Body of pancreas (tissue), 4 donors: ENCODE data around the gene CCDC184. TPM values are rescaled to one million over a fixed set of nuclear protein-coding genes. Genes with fewer than 3 reads are reported as not detected.

ENCODE experiments used
- ATAC-seq: fragments of 150-250 bp; one replicate; pipeline ENCODE4 v1.9.1; 2016
- DNase-seq, 4 donors: peaks; one replicate each; pipeline ENCODE4 v3.0.0-alpha.2; 2019
- H3K27ac ChIP-seq, 4 donors: fragments of 200-600 bp; sonication (generic); 1 replicate in 3 of 4; 2 replicates in 1 of 4; pipeline versions ENCODE4 v1.5.1 to v1.6.1; 2016 to 2019; ENCODE audit warnings: mild to moderate bottlenecking in 1 of 4, mixed read lengths in 1 of 4, moderate library complexity in 1 of 4
- H3K27me3 ChIP-seq, 2 donors: fragments of 200-600 bp; sonication (generic); one replicate each; pipeline ENCODE4 v1.6.0; 2016; ENCODE audit warnings: mild to moderate bottlenecking in 1 of 2
- H3K36me3 ChIP-seq, 2 donors: fragments of 200-600 bp; sonication (generic); replicated peaks in 1 of 2; 2 replicates each; pipeline ENCODE4 v1.5.1; 2016; ENCODE audit warnings: low read depth in 2 of 2; ENCODE audit not compliant: insufficient read depth in 1 of 2
- H3K4me1 ChIP-seq: fragments of 200-600 bp; sonication (generic); one replicate; pipeline ENCODE4 v1.6.0; 2016
- H3K4me3 ChIP-seq, 2 donors: fragments of 200-600 bp; sonication (generic); 1 replicate in 1 of 2; 2 replicates in 1 of 2; pipeline ENCODE4 v1.5.1; 2016 to 2019
- H3K9me3 ChIP-seq, 3 donors: fragments of 200-600 bp; sonication (generic); 1 replicate in 2 of 3; 2 replicates in 1 of 3; pipeline ENCODE4 v1.5.1; 2016
- CTCF ChIP-seq, 7 experiments: fragments of 450-650 bp in 4 of 7; fragments of 200-600 bp in 3 of 7; sonication (generic) in 3 of 7; IDR thresholded peaks; one replicate each; pipeline ENCODE4 v1.5.1; 2016 to 2019; ENCODE audit warnings: antibody characterized with exemption in 7 of 7
- POLR2A ChIP-seq, 3 donors: fragments of 450-650 bp; IDR thresholded peaks; one replicate each; pipeline ENCODE4 v1.6.1; 2016; ENCODE audit warnings: antibody characterized with exemption in 3 of 3, mild to moderate bottlenecking in 2 of 3
- whole genome bisulfite sequencing, 2 donors: methylation state at CpG; one replicate each; pipeline ENCODE4 v1.1.5; 2017; 5-methylcytosine and 5-hydroxymethylcytosine counted together
- intact Hi-C: fragments of 100-400 bp; cut with DNase I; formaldehyde crosslinking; loops from one replicate; pipeline ENCODE4 v1.15.1; 2023
- total RNA-seq, 2 donors: library from RNA; depleted of rRNA; stranded (reverse); fragments of >200 nt; gene quantifications; one replicate each; pipeline ENCODE4 v1.1.0, GENCODE V29; 2016

Gene CCDC184
- total RNA-seq, 2 donors from 2014 or later: 0.26 TPM; not detected in 1

GRCh38 chr12:48165089-48165981 lies 18.1 kb upstream of the CCDC184 start:
- intact Hi-C loops: no loop called here
- ATAC-seq (peak; percentile 60), DNase-seq (peak in 1 of 4 donors; percentile 26)
- Histone ChIP-seq H3K36me3 (no peaks in the 10 kb centered on the region), H3K4me3 (no peak overlapping the region), H3K27me3 (no peaks in the 10 kb centered on the region), H3K9me3 (no peaks in the 10 kb centered on the region), H3K27ac (no peak overlapping the region), H3K4me1 (no peaks in the 10 kb centered on the region)
- WGBS, 2 donors: 8 to 16% methylated on average over 2 of the region's 2 CpGs
- no peak for TF ChIP-seq POLR2A (IDR thresholded peaks at IDR 0.05)
- TF ChIP-seq CTCF (IDR thresholded peaks at IDR 0.05): peak in 6 of 7 experiments; percentile 81 to 87 (median 84)

- TF ChIP-seq CTCF (IDR thresholded peaks at IDR 0.05) (no peak), POLR2A (IDR thresholded peaks at IDR 0.05) (no peak)
- 71 to 78% methylated on average over 16 to 19 of the region's 19 CpGs for WGBS, 2 donors
- no peaks in the 10 kb centered on the region for H3K4me1 ChIP-seq
- DNase-seq (no peak), ATAC-seq (no peak)
- no peaks in the 10 kb centered on the region for H3K9me3 ChIP-seq
- H3K27me3 ChIP-seq: no peaks in the 10 kb centered on the region
- no peaks in the 10 kb centered on the region for H3K36me3 ChIP-seq
- H3K27ac ChIP-seq: no peak overlapping the region
- intact Hi-C loops: no loop called here
- H3K4me3 ChIP-seq: no peak overlapping the region
Measured at GRCh38 chr12:48169011-48169410, 14.4 kb upstream of the CCDC184 start.

- H3K9me3 ChIP-seq: no peaks in the 10 kb centered on the region
- H3K27ac ChIP-seq: peak overlapping the region in 1 of 4 donors; percentile 14
- intact Hi-C loops: no loop called here
- no peak overlapping the region for H3K4me3 ChIP-seq
- no peaks in the 10 kb centered on the region for H3K27me3 ChIP-seq
- WGBS, 2 donors: 57 to 62% methylated on average over 3 of the region's 3 CpGs
- DNase-seq: no peak
- H3K36me3 ChIP-seq: no peaks in the 10 kb centered on the region
- no peak for ATAC-seq
- peaks cover 6% of the 10 kb centered on the region for H3K4me1 ChIP-seq
- TF ChIP-seq CTCF (IDR thresholded peaks at IDR 0.05) (no peak), POLR2A (IDR thresholded peaks at IDR 0.05) (no peak)
Measured at GRCh38 chr12:48175613-48176416, 7.6 kb upstream of the CCDC184 start.

GRCh38 chr12:48176417-48176751 lies 7.1 kb upstream of the CCDC184 start:
- TF ChIP-seq CTCF (IDR thresholded peaks at IDR 0.05) (no peak), POLR2A (IDR thresholded peaks at IDR 0.05) (no peak)
- H3K27me3 ChIP-seq: no peaks in the 10 kb centered on the region
- no peaks in the 10 kb centered on the region for H3K36me3 ChIP-seq
- intact Hi-C loops: no loop called here
- ATAC-seq (no peak), DNase-seq (no peak)
- H3K27ac ChIP-seq: no peak overlapping the region
- H3K9me3 ChIP-seq: no peaks in the 10 kb centered on the region
- H3K4me3 ChIP-seq: no peak overlapping the region
- H3K4me1 ChIP-seq: peaks cover 6% of the 10 kb centered on the region
